HL-60 (cell line): ENCODE results near the gene RYK.

Experiments
- DNase-seq, 2 experiments: peaks; one replicate each; pipeline ENCODE4 v3.0.0-alpha.2; 2010 to 2020; ENCODE audit warnings: low read depth in 1 of 2, low spot score in 1 of 2
- H3K27ac ChIP-seq: fragments of 250-450 bp; sonication (Bioruptor Pico); replicated peaks from 2 replicates; pipeline ENCODE4 v1.5.1; 2020; ENCODE audit warnings: mild to moderate bottlenecking, moderate library complexity
- H3K27me3 ChIP-seq: fragments of 250-450 bp; sonication (Bioruptor Pico); 2 replicates; pipeline ENCODE4 v1.5.1; 2021; ENCODE audit warnings: mild to moderate bottlenecking, moderate library complexity; ENCODE audit not compliant: insufficient read depth, poor library complexity, severe bottlenecking
- H3K4me3 ChIP-seq: replicated peaks from 2 replicates; pipeline ENCODE4 v1.5.1; 2011; ENCODE audit warnings: mild to moderate bottlenecking, control low read depth, low read length; ENCODE audit not compliant: insufficient read depth
- GABPA ChIP-seq: IDR thresholded peaks from 2 replicates; pipeline ENCODE4 v1.6.1; 2012; ENCODE audit warnings: low read depth
- POLR2AphosphoS5 ChIP-seq: IDR thresholded peaks from 2 replicates; pipeline ENCODE4 v1.6.1; 2012; ENCODE audit warnings: low read depth
- SPI1 ChIP-seq: IDR thresholded peaks from 2 replicates; pipeline ENCODE4 v1.6.1; 2012; ENCODE audit warnings: low read depth, mild to moderate bottlenecking, borderline replicate concordance
- TF ChIP-seq, protein P1 (sequence below): IDR thresholded peaks from one replicate; pipeline ENCODE4 v1.5.1; 2011; ENCODE audit warnings: low read length, control low read depth, inconsistent platforms; ENCODE audit not compliant: insufficient read depth
- TF ChIP-seq, protein P2 (sequence below): IDR thresholded peaks from 2 replicates; pipeline ENCODE4 v1.6.1; 2012; ENCODE audit warnings: low read depth; ENCODE audit not compliant: insufficient replicate concordance

The RYK gene

DNA sequence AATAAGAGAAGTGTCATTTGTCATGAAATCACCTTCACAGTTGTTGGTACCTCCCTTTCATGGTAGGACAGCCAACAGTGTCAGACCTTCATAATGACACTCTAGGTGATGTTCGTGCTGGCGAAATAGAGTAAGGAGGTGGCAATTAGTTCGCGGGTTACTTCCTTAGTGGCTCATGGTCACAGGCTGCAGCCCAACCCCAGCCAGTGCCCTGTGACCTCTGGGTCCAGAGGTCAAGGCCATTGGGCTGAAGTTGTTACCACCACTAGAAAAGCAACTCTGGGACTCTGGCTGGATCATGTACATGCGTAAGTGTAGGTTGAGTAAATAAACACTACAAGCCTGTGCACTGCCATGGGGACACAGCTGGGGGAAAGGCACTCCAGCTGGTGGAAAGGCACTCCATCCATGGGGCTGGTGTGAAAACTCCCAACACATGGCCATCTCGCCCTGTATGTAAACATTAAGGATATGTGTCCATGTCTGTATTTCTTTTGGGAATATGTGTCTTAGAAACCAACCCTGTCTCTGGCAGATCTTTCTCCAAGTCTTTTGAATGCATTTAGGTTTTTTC, 106.7 kb downstream of the RYK start:
- H3K4me3 ChIP-seq = no peak overlapping the region
- H3K27ac ChIP-seq = no peak overlapping the region
- H3K27me3 ChIP-seq = no peaks in the 10 kb centered on the region
- TF ChIP-seq, protein P1, sequence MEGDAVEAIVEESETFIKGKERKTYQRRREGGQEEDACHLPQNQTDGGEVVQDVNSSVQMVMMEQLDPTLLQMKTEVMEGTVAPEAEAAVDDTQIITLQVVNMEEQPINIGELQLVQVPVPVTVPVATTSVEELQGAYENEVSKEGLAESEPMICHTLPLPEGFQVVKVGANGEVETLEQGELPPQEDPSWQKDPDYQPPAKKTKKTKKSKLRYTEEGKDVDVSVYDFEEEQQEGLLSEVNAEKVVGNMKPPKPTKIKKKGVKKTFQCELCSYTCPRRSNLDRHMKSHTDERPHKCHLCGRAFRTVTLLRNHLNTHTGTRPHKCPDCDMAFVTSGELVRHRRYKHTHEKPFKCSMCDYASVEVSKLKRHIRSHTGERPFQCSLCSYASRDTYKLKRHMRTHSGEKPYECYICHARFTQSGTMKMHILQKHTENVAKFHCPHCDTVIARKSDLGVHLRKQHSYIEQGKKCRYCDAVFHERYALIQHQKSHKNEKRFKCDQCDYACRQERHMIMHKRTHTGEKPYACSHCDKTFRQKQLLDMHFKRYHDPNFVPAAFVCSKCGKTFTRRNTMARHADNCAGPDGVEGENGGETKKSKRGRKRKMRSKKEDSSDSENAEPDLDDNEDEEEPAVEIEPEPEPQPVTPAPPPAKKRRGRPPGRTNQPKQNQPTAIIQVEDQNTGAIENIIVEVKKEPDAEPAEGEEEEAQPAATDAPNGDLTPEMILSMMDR = no peak
- no peak for TF ChIP-seq POLR2AphosphoS5
- TF ChIP-seq, protein P2, sequence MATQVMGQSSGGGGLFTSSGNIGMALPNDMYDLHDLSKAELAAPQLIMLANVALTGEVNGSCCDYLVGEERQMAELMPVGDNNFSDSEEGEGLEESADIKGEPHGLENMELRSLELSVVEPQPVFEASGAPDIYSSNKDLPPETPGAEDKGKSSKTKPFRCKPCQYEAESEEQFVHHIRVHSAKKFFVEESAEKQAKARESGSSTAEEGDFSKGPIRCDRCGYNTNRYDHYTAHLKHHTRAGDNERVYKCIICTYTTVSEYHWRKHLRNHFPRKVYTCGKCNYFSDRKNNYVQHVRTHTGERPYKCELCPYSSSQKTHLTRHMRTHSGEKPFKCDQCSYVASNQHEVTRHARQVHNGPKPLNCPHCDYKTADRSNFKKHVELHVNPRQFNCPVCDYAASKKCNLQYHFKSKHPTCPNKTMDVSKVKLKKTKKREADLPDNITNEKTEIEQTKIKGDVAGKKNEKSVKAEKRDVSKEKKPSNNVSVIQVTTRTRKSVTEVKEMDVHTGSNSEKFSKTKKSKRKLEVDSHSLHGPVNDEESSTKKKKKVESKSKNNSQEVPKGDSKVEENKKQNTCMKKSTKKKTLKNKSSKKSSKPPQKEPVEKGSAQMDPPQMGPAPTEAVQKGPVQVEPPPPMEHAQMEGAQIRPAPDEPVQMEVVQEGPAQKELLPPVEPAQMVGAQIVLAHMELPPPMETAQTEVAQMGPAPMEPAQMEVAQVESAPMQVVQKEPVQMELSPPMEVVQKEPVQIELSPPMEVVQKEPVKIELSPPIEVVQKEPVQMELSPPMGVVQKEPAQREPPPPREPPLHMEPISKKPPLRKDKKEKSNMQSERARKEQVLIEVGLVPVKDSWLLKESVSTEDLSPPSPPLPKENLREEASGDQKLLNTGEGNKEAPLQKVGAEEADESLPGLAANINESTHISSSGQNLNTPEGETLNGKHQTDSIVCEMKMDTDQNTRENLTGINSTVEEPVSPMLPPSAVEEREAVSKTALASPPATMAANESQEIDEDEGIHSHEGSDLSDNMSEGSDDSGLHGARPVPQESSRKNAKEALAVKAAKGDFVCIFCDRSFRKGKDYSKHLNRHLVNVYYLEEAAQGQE = no peak
- no peak for TF ChIP-seq SPI1
- DNase-seq = no peak

DNA sequence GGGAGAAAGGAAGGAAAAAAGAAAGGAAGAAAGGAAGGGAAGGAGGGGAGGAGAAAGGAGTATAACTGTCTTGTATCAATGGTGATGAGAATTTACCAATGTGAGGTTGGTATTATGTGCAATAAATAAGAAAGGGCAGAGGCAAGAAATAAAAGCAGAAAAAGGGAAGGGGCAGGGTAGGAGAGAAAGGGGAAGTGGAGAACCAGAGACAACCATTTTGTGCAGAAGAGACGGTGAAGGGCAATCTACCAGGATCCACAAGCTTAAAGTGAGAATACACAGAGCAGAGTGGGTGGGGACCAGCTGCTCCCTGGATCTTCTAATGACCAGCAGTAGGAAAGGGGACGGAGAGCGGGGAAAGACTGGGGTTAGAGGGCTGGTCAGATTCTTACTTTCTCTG, 114.1 kb downstream of the RYK start:
- DNase-seq = peak in 1 of 2 experiments; percentile 56
- Histone ChIP-seq H3K27ac (peak overlapping the region; percentile 66), H3K4me3 (no peak overlapping the region), H3K27me3 (no peaks in the 10 kb centered on the region)
- TF ChIP-seq SPI1 (peak; percentile 100), POLR2AphosphoS5 (no peak), GABPA (no peak)
- TF ChIP-seq, protein P1 = no peak
- TF ChIP-seq, protein P2 = no peak

DNA sequence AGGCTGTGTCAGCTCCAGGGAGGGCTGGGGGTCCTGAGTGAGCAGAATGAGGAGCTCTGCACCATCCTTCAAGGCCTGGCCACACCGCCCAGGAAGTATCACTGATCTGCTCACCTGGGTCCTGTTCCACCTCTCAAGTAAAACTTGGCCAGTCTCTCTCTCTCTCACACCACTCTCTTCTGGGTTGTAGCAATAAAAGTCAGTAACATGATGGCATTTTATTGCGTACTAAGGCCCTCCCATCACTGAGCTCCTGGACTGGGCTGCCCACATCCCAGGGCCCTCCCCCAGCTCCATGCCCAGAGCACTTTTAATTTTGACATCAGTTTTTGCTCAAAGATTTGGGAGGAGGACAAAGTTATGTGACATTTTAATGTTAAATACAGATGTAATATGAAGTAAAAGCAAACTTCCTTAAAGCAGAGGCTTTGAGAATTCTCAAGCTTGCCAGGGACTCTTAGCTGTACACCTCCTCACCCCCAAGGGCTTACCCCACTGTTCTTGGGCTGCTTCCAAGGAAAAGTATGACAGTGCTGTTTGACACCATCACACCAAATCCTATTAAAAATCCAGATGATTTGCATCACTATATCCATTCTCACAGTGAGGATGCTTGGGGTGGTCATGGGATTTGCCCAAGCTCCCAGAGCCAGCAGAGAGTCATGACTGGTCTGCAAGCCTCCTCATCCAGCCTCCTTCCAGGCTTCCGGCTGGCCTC, 115.8 kb downstream of the RYK start:
- TF ChIP-seq GABPA (no peak), SPI1 (no peak), POLR2AphosphoS5 (no peak)
- TF ChIP-seq, protein P1 = no peak
- TF ChIP-seq, protein P2 = no peak
- DNase-seq = no peak
- Histone ChIP-seq H3K4me3 (no peak overlapping the region), H3K27ac (no peak overlapping the region), H3K27me3 (no peaks in the 10 kb centered on the region)
